Activated B cell treated with CpG ODN at 0.5 μM for 24 hours (primary cell): ENCODE measurements around the gene KCNA2. TPM values are rescaled to one million over a fixed set of nuclear protein-coding genes. Genes with fewer than 3 reads are reported as not detected.

Source experiments
- ATAC-seq: fragments of 200-7000 bp; cut with Tn5 transposase; one replicate; pipeline ENCODE4 v1.10.0; 2021; ENCODE audit warnings: low read depth, mild to moderate bottlenecking, moderate library complexity
- CTCF ChIA-PET: fragments of 350-600 bp; sonication (Branson Sonifier 250); formaldehyde crosslinking; loops from one replicate; lab custom pipeline; 2021; ENCODE audit warnings: antibody characterized with exemption; lab: Charles Lee
- POLR2A ChIA-PET: fragments of 350-600 bp; sonication (Branson Sonifier 250); formaldehyde crosslinking; loops from one replicate; lab custom pipeline; 2021; ENCODE audit warnings: antibody characterized with exemption; lab: Charles Lee
- DNase-seq: peaks from one replicate; pipeline ENCODE4 v3.0.0; 2022
- H3K27ac Mint-ChIP-seq: one replicate; pipeline ENCODE4 v1.8.0; 2020; ENCODE audit warnings: mixed read lengths
- H3K27me3 Mint-ChIP-seq: one replicate; pipeline ENCODE4 v1.8.0; 2021; ENCODE audit warnings: mixed read lengths
- H3K36me3 Mint-ChIP-seq: one replicate; pipeline ENCODE4 v1.8.0; 2021; ENCODE audit warnings: low read depth, mixed read lengths
- H3K4me1 Mint-ChIP-seq: one replicate; pipeline ENCODE4 v1.8.0; 2021; ENCODE audit warnings: mixed read lengths
- H3K4me3 Mint-ChIP-seq: one replicate; pipeline ENCODE4 v1.8.0; 2020; ENCODE audit warnings: mild to moderate bottlenecking, mixed read lengths
- H3K9me3 Mint-ChIP-seq: one replicate; pipeline ENCODE4 v1.8.0; 2020; ENCODE audit warnings: mixed read lengths
- intact Hi-C: fragments of 100-400 bp; cut with micrococcal nuclease; formaldehyde crosslinking; loops from one replicate; pipeline ENCODE4 v1.15.1; 2024
- total RNA-seq: library from RNA; stranded (reverse); gene quantifications from 2 replicates; pipeline ENCODE4 v1.2.3, GENCODE V29; 2022
- TF ChIP-seq, protein P1 (sequence below): fragments of 200-600 bp; IDR thresholded peaks from one replicate; pipeline ENCODE4 v1.8.0; 2022; ENCODE audit warnings: antibody characterized with exemption, mild to moderate bottlenecking

The KCNA2 gene
- total RNA-seq, 1 donor from 2014 or later = 0.13 TPM

DNA sequence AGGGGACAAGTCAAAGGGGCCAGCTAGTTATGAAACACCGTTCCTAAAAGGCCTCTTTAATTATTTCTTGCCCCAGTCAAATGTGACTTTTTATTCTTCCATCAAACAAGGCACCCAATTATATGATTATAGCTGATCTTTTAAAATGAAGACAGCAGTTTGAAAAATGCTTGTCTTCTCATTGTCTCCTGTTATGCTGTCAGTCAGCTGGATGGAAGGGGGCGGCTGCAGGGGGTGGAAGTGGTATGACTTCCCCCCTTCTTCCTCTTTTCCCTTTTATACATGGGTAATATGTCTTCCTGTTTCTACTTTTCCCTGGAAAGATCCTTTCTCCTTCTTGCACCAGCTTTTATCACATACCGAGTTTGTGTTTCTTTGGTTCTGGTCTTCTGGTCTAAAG lies 61.4 kb downstream of the KCNA2 start:
- H3K27me3 Mint-ChIP-seq = peaks cover 10% of the 10 kb centered on the region
- TF ChIP-seq, protein P1, sequence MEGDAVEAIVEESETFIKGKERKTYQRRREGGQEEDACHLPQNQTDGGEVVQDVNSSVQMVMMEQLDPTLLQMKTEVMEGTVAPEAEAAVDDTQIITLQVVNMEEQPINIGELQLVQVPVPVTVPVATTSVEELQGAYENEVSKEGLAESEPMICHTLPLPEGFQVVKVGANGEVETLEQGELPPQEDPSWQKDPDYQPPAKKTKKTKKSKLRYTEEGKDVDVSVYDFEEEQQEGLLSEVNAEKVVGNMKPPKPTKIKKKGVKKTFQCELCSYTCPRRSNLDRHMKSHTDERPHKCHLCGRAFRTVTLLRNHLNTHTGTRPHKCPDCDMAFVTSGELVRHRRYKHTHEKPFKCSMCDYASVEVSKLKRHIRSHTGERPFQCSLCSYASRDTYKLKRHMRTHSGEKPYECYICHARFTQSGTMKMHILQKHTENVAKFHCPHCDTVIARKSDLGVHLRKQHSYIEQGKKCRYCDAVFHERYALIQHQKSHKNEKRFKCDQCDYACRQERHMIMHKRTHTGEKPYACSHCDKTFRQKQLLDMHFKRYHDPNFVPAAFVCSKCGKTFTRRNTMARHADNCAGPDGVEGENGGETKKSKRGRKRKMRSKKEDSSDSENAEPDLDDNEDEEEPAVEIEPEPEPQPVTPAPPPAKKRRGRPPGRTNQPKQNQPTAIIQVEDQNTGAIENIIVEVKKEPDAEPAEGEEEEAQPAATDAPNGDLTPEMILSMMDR = no peak
- no peaks in the 10 kb centered on the region for H3K4me1 Mint-ChIP-seq
- ATAC-seq = no peak
- H3K9me3 Mint-ChIP-seq = no peaks in the 10 kb centered on the region
- no peak overlapping the region for H3K27ac Mint-ChIP-seq
- ChIA-PET CTCF (interaction anchor here (0.6 kb wide), 1 partner anchor 341 kb away, joined by 3 read pairs; no protein-coding TSS in a partner anchor), POLR2A (no interaction called here)
- H3K4me3 Mint-ChIP-seq = no peak overlapping the region
- no peaks in the 10 kb centered on the region for H3K36me3 Mint-ChIP-seq
- intact Hi-C loops = no loop called here
- DNase-seq = no peak

Other genes with a start within 250 kb of the KCNA2 start
- gene SLC16A4, start 215.3 kb downstream of the KCNA2 start, total RNA-seq = 0.89 and 1.3 TPM in 2 replicates
- gene LAMTOR5, start 198.7 kb downstream of the KCNA2 start, total RNA-seq = 160 and 172 TPM in 2 replicates
- gene PROK1, start 155.2 kb downstream of the KCNA2 start, total RNA-seq = not detected in 2 replicates
- not detected in 2 replicates for gene KCNA10, start 87.2 kb downstream of the KCNA2 start, total RNA-seq
- gene KCNA3, start 68.6 kb upstream of the KCNA2 start, total RNA-seq = 15.0 and 20.0 TPM in 2 replicates